HTERT RPE-1 (cell line): ENCODE data around the gene SPACA4.

Experiments used
- in situ Hi-C: fragments of 300-500 bp; cut with MboI; formaldehyde crosslinking; loops from 4 replicates; pipeline ENCODE4 v1.14.3; 2020; ENCODE audit warnings: low sequenced_read_pairs

The SPACA4 gene

GRCh38 chr19:48633148-48634035 is 26.9 kb downstream of the SPACA4 start:
- in situ Hi-C loops: no loop called here

GRCh38 chr19:48634036-48634342 is 27.4 kb downstream of the SPACA4 start:
- in situ Hi-C loops: no loop called here

DNA sequence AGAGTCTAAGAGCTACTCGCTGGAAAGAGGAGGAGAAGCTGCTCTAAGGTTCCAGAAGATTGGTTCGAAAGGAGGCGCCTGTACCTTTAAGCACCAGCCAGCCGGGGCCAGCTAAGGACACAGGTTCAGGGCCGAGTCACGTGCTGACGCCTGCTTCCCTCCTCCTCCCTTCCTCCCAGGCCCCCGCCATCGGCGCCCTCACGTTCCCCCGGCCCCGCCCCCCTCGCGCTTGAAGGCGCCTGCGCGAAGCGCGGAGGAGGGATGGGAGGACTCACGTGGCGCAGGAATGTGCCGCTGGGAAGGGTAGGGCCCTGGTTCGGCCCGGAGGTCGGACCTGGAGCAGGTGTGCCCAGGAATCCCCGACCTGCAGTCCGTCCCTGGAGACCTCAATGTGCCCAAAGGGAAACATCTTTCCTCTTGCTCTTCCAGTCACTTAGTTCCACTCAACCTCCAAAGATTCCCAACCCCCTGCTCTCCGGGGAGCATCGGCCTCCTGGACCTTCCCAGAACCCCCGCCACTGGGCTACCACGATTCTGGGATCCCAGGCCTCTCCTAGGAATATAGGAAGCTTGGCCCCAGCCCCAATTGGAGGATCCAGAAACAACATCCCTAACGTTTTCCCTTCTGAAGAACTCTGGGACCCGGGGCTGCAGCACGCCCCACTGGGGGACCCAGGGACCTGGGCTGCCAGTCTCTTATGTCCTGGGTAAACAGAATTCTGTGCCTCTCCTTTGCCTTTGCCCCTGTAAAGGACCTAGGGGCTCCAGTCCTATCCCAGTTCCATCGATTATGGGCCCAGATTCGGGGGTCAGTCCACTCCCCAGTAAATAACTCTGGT is 28.1 kb downstream of the SPACA4 start:
- in situ Hi-C loops: no loop called here

DNA sequence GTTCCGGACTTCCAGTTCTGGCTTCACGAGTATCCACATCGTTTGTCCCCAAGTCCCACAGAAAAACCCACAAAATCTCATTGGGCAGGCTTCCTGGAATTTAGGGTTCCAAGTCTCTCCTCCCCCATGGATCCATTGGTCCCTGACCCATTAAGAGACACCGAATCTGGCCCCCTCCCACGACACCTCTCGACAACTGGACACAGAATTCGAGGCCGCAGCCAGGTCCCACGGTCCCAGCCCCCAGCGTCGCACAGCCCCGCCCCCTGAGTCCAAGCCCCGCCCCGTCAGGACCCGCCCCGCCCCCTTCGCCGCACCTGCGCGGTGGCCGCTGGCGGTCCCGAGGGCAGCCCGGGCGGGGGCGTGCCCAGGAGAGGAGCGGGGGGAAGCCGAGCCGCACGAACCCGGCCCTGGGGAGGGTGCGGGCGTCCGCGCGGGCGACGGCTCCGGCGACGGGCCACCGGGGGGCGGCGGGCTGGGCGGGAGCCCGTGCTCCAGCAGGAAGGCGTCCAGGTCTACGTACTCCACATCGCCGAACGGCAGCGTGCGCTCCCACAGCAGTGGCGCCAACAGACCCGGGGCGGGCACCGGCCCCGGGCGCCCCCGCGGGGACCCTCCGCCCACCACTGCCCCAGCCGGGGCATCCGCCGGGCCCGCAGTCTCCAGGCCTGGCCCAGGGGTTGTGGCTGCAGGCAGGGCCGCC is 28.9 kb downstream of the SPACA4 start:
- in situ Hi-C loops: no loop called here

- in situ Hi-C loops: no loop called here
These were observed 29.7 kb downstream of the SPACA4 start for GRCh38 chr19:48635966-48636858.

- in situ Hi-C loops: no loop called here
These were observed 30.4 kb downstream of the SPACA4 start, which contains the start of gene DBP for GRCh38 chr19:48636859-48637448. Gene DBP, minus strand, starts transcription at chr19:48637379. Its CDS starts 385 bp downstream, at chr19:48636994.

DNA sequence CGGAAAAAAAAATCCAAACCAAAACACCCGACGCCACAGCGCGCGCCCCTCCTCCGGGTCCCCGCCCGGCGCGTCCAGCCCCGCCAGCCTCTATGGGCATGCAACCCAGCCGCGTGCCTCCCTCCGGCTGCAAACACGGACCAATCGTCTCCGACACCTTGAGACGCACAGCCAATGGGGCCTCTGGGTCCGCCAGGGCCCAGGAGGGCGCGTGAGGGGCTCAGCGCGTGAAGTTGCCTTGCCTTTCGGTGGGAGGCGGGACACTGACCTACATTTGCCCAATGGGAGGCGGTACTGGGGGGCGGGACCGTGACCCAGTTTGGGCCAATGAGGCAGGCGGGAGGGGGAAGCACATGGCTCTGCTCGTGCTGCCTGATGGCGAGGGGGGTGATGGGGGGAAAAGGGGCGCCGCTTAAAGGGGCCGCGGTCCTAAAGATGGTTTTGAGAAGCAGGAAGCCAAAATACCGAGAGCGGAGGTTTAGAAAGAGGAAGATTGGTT is 31.0 kb downstream of the SPACA4 start:
- in situ Hi-C loops: no loop called here

- in situ Hi-C loops: no loop called here
These were observed 31.6 kb downstream of the SPACA4 start for GRCh38 chr19:48637948-48638830.

GRCh38 chr19:48638831-48639381 is 32.4 kb downstream of the SPACA4 start:
- in situ Hi-C loops: no loop called here

DNA sequence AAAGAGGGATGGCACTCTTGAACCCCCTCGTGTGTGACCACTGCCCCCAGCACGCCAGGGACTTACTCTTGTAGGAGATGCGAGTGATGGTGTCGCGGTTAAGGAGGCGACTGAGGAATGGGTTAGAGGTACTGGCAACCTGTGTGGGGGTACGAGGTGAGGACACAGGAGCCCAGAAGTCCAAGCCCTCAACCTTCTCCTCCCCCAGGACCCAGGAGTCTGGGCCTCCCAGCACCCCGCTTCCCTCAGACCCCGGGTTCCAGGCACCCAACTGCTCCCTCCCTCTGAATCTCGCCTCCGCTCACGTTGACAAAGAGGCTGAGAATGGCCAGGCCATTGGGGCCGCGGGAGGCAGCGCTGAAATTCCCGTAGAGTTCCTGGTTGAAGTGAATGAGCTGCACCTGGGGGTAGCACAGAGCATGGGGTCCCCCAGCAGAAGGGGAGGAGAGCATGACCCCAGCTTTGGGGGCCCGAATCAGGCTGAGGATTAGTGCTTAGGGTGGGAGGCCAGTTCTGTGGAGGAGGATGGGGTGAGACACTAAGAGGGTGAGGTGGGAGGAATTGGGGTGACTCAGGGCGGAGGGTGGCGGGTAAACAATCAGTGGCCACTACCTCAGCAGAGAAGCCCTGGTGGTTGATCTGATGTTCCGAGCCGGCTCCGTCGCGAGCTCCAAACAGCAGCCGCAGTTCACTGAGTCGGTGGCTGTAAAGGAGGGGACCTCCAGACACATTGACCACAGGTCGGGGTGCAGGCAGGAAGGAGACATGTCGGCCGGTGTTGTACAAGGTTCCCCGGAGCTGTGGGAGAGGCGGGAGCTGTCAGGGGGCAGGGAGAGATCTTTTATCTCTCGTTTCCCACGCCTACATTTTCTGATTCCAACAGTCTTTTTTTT is 33.2 kb downstream of the SPACA4 start:
- in situ Hi-C loops: no loop called here

- in situ Hi-C loops: no loop called here
These were observed 35.3 kb downstream of the SPACA4 start for GRCh38 chr19:48641850-48642249.

DNA sequence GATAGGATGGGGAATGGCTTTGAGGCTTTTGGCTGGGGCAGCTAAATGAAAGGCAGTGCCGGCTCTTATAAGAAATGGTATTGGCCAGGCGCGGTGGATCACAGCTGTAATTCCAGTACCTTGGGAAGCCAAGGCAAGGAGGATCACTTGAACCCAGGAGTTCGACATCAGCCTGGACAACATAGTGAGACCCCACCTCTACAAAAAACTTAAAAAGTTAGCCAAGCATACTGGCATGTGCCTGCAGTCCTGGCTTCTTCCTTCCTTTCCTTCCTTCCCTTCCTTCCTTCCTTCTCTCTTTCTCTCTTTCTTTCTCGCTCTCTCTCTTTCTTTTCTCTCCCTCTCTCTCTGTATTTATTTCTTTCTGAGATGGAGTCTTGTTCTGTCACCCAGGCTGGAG is 36.3 kb downstream of the SPACA4 start:
- in situ Hi-C loops: no loop called here

DNA sequence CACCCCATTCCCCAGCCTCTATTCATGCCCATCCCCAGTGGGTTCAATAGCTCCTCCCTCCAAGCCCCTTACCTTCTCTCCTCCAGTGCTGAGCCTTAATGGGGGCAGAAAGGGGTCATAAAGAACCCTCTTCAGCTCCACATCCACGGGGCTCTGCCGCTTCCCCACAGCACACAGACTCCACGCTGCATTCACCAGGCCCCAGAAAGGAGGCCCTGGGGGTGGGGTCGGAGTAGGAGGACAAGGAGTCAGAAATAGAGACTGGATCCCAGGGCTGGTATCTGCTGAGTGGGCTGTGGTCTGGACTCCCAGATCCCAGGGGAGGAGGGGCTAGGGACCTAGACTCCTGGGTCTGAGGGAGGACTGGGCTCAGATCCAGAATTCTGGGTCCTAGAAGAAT is 37.8 kb downstream of the SPACA4 start:
- in situ Hi-C loops: no loop called here

- in situ Hi-C loops: no loop called here
These were observed 38.5 kb downstream of the SPACA4 start for GRCh38 chr19:48644839-48645619.

DNA sequence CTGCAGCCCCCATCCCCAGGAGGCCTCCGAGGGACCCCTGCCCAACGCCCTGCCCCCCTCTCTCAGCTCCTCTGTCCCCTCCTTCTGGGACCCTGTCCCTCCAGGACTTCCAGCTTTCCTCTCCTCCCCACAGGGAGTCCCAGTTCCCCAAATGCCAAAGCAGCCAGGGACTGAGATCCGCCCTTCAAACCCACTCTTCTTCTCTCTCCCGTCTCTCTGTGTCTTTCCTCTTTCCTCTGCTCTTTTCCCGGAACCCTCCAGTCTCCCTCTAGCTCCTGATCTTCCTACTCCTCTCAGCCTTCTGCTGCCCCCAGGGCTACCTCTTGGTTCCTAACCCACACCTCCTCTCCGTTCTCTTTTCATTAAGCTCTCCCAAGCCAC is 39.1 kb downstream of the SPACA4 start:
- in situ Hi-C loops: no loop called here

DNA sequence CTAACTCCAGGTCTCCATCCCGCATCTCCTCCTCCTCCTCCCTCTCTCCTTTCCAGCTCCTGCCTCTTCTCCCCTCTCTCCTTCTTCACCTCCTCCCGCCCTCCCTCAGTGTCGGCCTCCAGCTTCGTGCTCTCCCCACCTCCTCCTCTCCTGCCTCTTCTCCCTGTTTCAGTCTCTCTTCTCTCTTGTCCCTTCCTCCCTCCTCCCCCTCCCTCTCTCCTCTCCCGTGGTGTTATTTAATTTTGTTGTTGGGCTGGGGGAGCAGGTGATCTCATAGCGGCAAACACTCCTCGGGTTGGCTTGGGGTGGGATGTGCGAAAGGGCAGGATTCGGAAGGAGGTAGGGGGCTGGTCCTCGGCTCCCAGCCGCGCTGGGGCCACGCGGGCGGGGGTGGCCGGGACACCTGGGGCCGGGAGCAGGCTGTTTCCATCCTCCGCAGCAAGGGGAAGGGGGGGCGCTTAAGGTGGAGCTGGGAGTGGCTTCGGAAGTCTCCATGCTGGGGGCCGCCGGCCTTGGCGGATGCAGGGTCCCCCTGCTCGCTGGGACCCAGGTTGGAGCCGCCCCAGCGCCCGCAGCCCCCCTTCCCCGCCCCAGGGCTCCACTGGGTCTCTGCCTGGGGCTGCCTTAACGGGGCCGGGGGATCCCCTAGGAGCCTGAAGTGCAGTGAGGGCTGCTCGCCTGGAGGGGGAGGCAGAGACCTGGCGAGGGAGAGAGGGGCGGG is 39.6 kb downstream of the SPACA4 start, which contains the start of gene CA11:
Gene CA11 (minus strand): TSS at position 187 of the 721 bp plus-strand sequence. CDS start 555 bp downstream, outside the sequence.
- in situ Hi-C loops: no loop called here
